LHCN-M2 (cell line): ENCODE measurements around the gene SCAMP2. TPM values are rescaled to one million over a fixed set of nuclear protein-coding genes. Genes with fewer than 3 reads are reported as not detected.

Experiments used
- DNase-seq: peaks from one replicate; pipeline ENCODE4 v3.0.0-alpha.2; 2012; ENCODE audit warnings: low read depth
- total RNA-seq: library from RNA; depleted of rRNA; stranded (reverse); fragments of >200 nt; gene quantifications from 2 replicates; pipeline ENCODE4 v1.2.3, GENCODE V29; 2014; rRNA removed

SCAMP2 gene
- total RNA-seq, 1 experiment from 2014 or later = 29.2 TPM

DNA sequence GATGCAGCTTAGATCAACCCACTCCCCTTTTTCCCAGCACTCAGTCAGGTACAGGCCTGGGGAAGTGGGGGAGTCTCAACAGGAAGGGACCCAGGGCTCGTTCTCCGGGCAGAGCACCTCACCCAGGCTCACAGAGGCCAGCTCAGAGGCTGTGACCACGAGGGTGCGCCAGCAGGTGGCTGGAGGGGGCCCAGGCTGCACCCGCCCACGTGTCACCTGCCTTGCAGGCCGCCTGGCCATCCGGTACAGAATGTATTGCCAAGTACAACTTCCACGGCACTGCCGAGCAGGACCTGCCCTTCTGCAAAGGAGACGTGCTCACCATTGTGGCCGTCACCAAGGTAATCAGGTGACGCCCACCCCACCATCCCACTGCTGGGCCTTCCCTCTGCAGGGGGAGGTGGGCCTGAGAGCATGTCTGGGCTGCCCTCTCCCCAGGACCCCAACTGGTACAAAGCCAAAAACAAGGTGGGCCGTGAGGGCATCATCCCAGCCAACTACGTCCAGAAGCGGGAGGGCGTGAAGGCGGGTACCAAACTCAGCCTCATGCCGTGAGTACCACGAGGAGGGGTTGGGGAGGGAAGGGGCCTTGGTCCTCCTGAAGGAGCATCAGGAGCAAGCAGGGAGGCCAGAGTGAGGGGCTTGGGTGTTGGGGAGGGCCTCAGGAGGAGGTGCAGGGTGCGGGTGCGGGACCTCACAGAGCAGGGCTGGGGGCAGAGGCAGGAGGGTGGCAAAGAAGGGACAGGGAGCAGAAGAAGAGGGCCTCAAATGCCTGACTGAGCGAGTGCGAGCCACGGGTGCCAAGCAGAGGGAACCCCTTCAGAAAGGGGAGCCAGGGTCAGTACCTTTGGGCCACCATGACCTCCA, 74.5 kb downstream of the SCAMP2 start:
- no peak for DNase-seq

DNA sequence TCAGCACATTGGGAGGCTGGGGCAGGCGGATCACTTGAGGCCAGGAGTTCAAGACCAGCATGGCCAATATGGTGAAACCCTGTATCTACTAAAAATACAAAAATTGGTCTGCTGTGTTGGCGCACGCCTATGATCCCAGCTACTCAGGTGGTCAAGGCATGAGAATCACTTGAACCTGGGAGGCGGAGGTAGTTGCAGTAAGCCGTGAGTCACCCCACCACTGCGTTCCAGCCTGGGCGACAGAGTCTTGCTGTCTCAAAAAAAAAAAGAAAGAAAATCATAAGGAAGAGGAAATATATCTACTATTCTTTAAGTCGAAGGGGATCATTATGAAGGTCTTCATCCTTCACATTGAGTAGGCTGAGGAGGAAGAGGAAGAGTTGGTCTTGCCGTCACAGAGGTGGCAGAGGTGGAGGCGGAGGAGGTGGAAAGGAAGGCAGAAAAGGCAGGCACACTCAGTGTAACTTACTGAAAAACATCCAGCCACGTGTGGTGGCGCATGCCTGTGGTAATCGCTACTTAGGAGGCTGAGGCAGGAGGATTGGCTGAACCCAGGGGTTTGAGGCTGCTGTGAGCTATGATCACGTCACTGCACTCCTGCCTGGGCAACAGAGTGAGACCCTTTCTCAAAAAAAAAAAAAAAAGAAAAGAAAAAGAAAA, 77.1 kb downstream of the SCAMP2 start:
- no peak for DNase-seq

DNA sequence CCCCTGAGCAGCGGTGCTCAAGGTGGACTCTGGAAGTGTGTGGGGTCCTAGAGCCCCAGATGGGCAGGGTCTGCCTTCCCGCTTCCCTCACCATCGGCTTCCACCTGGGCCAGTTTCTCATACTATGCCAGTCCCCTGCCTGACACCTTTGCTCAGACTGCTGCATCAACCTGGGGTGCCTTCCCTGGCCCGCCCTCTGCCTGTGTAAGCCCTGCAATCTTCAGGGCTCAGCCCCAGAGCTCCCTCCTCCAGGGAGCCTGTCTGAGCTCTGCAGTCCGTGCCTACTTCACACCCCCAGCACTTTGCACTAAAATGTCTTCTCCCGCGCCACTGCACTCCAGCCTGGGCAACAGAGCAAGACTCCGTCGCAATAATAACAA, 78.2 kb downstream of the SCAMP2 start:
- DNase-seq = no peak

DNA sequence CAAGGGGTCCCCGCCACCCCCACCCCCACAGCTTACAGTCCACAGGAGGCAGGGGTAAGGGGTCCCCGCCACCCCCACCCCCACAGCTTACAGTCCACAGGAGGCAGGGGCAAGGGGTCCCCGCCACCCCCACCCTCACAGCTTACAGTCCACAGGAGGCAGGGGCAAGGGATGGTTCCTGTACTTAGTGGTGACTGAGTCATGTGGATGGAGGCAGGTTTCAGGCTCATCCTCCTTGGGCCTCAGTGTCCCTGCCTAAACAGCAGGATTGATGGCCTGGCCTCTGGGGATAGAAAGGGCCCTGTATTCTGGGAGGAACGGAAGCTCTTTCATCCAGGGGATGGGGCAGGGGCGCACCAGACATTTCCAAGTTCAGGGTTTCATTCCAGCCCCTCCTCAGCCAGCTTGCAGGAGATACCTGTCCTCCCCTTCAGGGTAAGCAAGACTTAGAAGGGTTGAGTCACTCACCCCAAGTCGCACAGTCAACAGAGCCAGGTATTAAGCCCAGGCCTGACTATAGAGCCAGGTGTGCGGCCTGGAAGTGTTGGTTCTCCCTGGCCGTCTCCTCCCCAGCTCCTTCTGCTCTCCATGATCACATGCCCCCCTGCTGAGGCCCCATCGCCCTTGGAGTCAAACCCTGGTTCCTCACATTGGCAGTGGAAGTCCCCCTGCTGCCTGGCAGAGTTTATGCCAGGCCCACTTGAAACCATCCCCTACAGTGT, 78.8 kb downstream of the SCAMP2 start:
- no peak for DNase-seq

Other genes starting within 250 kb of the SCAMP2 start
- gene EDC3, start 177.3 kb downstream of the SCAMP2 start, total RNA-seq = 5.1 and 8.7 TPM in 2 replicates
- 0.06 TPM in 1 of 2 replicates, not detected in the other for gene CYP1A1, start 147.8 kb downstream of the SCAMP2 start, total RNA-seq
- gene CYP1A2, start 124.5 kb downstream of the SCAMP2 start, total RNA-seq = not detected in 2 replicates
- gene CSK, start 91.3 kb downstream of the SCAMP2 start, total RNA-seq = 22.2 and 28.8 TPM in 2 replicates
- 0.06 TPM in 1 of 2 replicates, not detected in the other for gene LMAN1L, start 60.5 kb downstream of the SCAMP2 start, total RNA-seq
- gene CPLX3, start 46.7 kb downstream of the SCAMP2 start, total RNA-seq = not detected in 2 replicates
- gene ULK3, start 30.2 kb downstream of the SCAMP2 start, total RNA-seq = 31.5 and 36.4 TPM in 2 replicates
- gene MPI, start 16.7 kb upstream of the SCAMP2 start, total RNA-seq = 110 and 122 TPM in 2 replicates
- gene FAM219B, start 33.5 kb upstream of the SCAMP2 start, total RNA-seq = 45.0 and 51.8 TPM in 2 replicates
- 97.5 and 109 TPM in 2 replicates for gene COX5A, start 64.7 kb upstream of the SCAMP2 start, total RNA-seq
- 8.9 and 9.1 TPM in 2 replicates for gene RPP25, start 83.4 kb upstream of the SCAMP2 start, total RNA-seq
- 0.51 and 0.98 TPM in 2 replicates for gene SCAMP5, start 122.2 kb upstream of the SCAMP2 start, total RNA-seq
- 21.1 and 22.8 TPM in 2 replicates for gene PPCDC, start 150.2 kb upstream of the SCAMP2 start, total RNA-seq